Activated T-helper 2 cell treated with anti-CD3 and anti-CD28 coated beads, Interferon-gamma antibody, Interleukin-2, Interleukin-4, amounts not matched to agents 10 μg/mL and 5 μg/mL and 100 μg/mL, durations not matched to agents 14 hours and 24 hours and 36 hours (primary cell): ENCODE results near the gene LOXL1. TPM values are rescaled to one million over a fixed set of nuclear protein-coding genes. Genes with fewer than 3 reads are reported as not detected.
"Not testable (repeated sequence)": the region's sequence is repeated elsewhere in the genome, so short reads cannot be mapped to it uniquely, and the experiment has no call there.

Source experiments
- DNase-seq: peaks from one replicate; pipeline ENCODE4 v3.0.0; 2021; ENCODE audit warnings: low spot score
- H3K27ac Mint-ChIP-seq: one replicate; pipeline ENCODE4 v1.8.0; 2021; ENCODE audit warnings: mixed read lengths
- H3K27me3 Mint-ChIP-seq: one replicate; pipeline ENCODE4 v1.8.0; 2021; ENCODE audit warnings: low read depth, mixed read lengths
- H3K36me3 Mint-ChIP-seq: one replicate; pipeline ENCODE4 v1.8.0; 2021; ENCODE audit warnings: low read depth, mixed read lengths
- H3K4me1 Mint-ChIP-seq: one replicate; pipeline ENCODE4 v1.8.0; 2021; ENCODE audit warnings: low read depth, mixed read lengths
- H3K4me3 Mint-ChIP-seq: one replicate; pipeline ENCODE4 v1.8.0; 2021; ENCODE audit warnings: low read depth, mild to moderate bottlenecking, moderate library complexity, mixed read lengths
- H3K9me3 Mint-ChIP-seq: one replicate; pipeline ENCODE4 v1.8.0; 2021; ENCODE audit warnings: mixed read lengths
- intact Hi-C: fragments of 100-400 bp; cut with micrococcal nuclease; formaldehyde crosslinking; loops from one replicate; pipeline ENCODE4 v1.15.1; 2023
- total RNA-seq: library from RNA; stranded (reverse); gene quantifications from 2 replicates; pipeline ENCODE4 v1.2.3, GENCODE V29; 2022

The LOXL1 gene
- total RNA-seq, 1 donor from 2014 or later, result 0.84 TPM

DNA sequence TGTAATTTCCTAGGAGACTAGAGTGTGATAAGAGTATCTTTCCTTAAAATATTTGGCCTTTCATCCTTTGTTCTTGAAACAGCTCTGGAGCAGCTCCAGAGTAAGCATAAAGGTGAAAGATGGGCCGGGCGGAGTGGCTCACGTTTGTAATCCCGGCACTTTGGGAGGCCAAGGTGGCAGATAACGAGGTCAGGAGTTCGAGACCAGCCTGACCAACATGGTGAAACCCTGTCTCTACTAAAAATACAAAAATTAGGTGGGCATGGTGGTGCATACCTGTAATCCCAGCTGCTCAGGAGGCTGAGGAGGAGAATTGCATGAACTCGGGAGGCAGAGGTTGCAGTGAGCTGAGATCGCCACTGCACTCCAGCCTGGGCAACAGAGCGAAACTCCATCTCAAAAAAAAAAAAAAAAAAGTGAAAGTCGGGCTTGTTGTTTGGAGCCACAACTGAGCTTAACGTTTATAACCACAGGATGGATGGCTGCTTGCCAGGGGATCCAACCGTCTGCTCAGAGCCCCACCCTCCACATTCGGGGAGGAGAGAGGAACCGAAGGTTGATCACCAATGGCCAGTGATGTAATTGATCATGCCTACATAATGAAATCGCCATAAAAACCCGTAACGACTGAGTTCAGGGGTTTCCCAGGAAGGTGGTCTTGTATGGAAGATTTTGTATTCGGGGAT is 49.3 kb downstream of the LOXL1 start:
- not testable (repeated sequence) for H3K4me3 Mint-ChIP-seq, H3K36me3 Mint-ChIP-seq, H3K27ac Mint-ChIP-seq, H3K9me3 Mint-ChIP-seq, H3K27me3 Mint-ChIP-seq
- intact Hi-C loops, result loop anchor here (5.0 kb wide), 1 partner anchor 72 kb away; no protein-coding TSS in a partner anchor
- peak; percentile 55 for DNase-seq
- H3K4me1 Mint-ChIP-seq, result peaks cover 29% of the 10 kb centered on the region

DNA sequence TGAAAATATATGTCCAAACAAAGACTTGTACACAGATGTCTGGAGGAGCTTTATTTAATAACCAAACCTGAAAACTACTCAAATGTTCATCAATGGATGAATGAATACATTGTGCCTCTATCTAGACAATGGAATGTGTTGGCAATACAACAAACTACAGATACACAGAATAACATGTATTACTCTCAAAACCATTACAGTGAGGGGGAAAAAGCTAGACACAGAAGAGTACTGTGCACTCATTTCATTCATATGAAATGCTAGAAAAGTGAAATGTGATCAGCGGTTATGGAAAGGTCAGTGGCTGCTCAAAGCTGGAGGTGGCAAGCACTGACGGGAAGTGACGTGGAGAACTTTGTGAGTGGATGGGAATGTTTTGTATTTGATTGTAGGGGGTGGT is 52.6 kb downstream of the LOXL1 start:
- no peak for DNase-seq
- no peak overlapping the region for H3K4me3 Mint-ChIP-seq
- H3K27ac Mint-ChIP-seq, result no peak overlapping the region
- no peaks in the 10 kb centered on the region for H3K36me3 Mint-ChIP-seq
- intact Hi-C loops, result loop anchor here (5.0 kb wide), 1 partner anchor 68 kb away; no protein-coding TSS in a partner anchor
- H3K9me3 Mint-ChIP-seq, result no peaks in the 10 kb centered on the region
- peaks cover 6% of the 10 kb centered on the region for H3K27me3 Mint-ChIP-seq
- peaks cover 41% of the 10 kb centered on the region for H3K4me1 Mint-ChIP-seq

- H3K27ac Mint-ChIP-seq, result no peak overlapping the region
- peaks cover 6% of the 10 kb centered on the region for H3K27me3 Mint-ChIP-seq
- peaks cover 37% of the 10 kb centered on the region for H3K4me1 Mint-ChIP-seq
- no peaks in the 10 kb centered on the region for H3K36me3 Mint-ChIP-seq
- no peak overlapping the region for H3K4me3 Mint-ChIP-seq
- DNase-seq, result no peak
- H3K9me3 Mint-ChIP-seq, result no peaks in the 10 kb centered on the region
- intact Hi-C loops, result loop anchor here (5.0 kb wide), 1 partner anchor 68 kb away; no protein-coding TSS in a partner anchor
Measured at GRCh38 chr15:73979636-73980035, 53.4 kb downstream of the LOXL1 start.

- no peak for DNase-seq
- intact Hi-C loops, result no loop called here
- peaks cover 3% of the 10 kb centered on the region for H3K27me3 Mint-ChIP-seq
Measured at GRCh38 chr15:73981761-73982221, 55.5 kb downstream of the LOXL1 start.

GRCh38 chr15:73982222-73982962 is 56.1 kb downstream of the LOXL1 start:
- Mint-ChIP-seq H3K36me3 (no peaks in the 10 kb centered on the region), H3K9me3 (no peaks in the 10 kb centered on the region), H3K27ac (peak overlapping the region; percentile 71), H3K27me3 (peaks cover 3% of the 10 kb centered on the region), H3K4me1 (peaks cover 28% of the 10 kb centered on the region), H3K4me3 (peak overlapping the region; percentile 24)
- DNase-seq, result no peak
- intact Hi-C loops, result no loop called here

More at GRCh38 chr15:73981761-73982221, 55.5 kb downstream of the LOXL1 start:
- Mint-ChIP-seq H3K4me1 (peaks cover 28% of the 10 kb centered on the region), H3K27ac (peak overlapping the region; percentile 71), H3K4me3 (peak overlapping the region; percentile 24), H3K9me3 (no peaks in the 10 kb centered on the region), H3K36me3 (no peaks in the 10 kb centered on the region)

- peaks cover 28% of the 10 kb centered on the region for H3K4me1 Mint-ChIP-seq
- H3K9me3 Mint-ChIP-seq, result no peaks in the 10 kb centered on the region
- DNase-seq, result no peak
- intact Hi-C loops, result no loop called here
- H3K27ac Mint-ChIP-seq, result peak overlapping the region; percentile 50
- H3K4me3 Mint-ChIP-seq, result no peak overlapping the region
- no peaks in the 10 kb centered on the region for H3K36me3 Mint-ChIP-seq
- no peaks in the 10 kb centered on the region for H3K27me3 Mint-ChIP-seq
Measured at GRCh38 chr15:73983211-73983727, 57.0 kb downstream of the LOXL1 start.

- no peak overlapping the region for H3K4me3 Mint-ChIP-seq
- no peak overlapping the region for H3K27ac Mint-ChIP-seq
- intact Hi-C loops, result no loop called here
- no peaks in the 10 kb centered on the region for H3K9me3 Mint-ChIP-seq
- no peaks in the 10 kb centered on the region for H3K36me3 Mint-ChIP-seq
- H3K4me1 Mint-ChIP-seq, result peaks cover 28% of the 10 kb centered on the region
- DNase-seq, result no peak
- H3K27me3 Mint-ChIP-seq, result no peaks in the 10 kb centered on the region
Measured at GRCh38 chr15:73983773-73984172, 57.5 kb downstream of the LOXL1 start.

- Mint-ChIP-seq H3K9me3 (no peaks in the 10 kb centered on the region), H3K4me3 (no peak overlapping the region), H3K36me3 (no peaks in the 10 kb centered on the region), H3K4me1 (peaks cover 31% of the 10 kb centered on the region), H3K27me3 (no peaks in the 10 kb centered on the region), H3K27ac (no peak overlapping the region)
- DNase-seq, result no peak
- intact Hi-C loops, result no loop called here
Measured at GRCh38 chr15:73984208-73984979, 58.1 kb downstream of the LOXL1 start.

DNA sequence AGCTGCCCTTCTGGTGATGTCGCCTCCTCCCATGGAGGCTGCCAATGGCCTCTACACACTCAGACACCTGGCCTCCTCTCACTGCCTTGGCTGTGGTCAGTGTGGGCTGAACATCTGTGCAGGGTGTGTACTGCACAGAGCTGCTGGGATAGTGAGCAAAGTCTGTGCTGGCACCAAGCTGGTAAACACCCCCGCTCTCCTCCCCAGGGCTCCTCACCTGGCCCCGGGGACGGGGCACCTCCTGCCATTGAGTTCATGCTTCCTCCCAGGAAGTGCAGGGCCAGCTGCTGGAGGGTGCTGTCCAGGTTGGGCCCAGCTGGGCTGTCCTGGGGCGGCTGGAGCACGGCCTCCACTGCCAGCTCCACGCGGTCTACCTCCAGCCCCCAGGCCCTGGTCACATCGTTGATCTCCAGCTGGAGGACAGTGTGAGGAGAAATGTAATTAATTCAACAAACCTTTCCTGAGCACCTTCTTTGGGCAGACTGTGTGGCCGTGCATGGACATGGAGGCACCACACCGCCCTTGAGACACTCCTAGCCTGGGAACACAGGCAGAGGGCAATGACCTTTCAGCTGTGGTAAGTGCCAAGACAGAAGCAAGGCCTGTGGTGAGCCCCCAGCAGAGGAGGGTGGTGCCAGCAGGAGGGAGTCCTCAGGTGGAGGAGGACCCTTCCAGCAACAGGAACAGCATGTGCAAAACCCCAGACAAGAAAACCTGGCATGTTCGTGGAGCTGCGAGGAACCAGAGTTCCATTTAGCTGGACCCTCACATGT is 59.0 kb downstream of the LOXL1 start:
- no peaks in the 10 kb centered on the region for H3K9me3 Mint-ChIP-seq
- H3K4me3 Mint-ChIP-seq, result no peak overlapping the region
- no peaks in the 10 kb centered on the region for H3K36me3 Mint-ChIP-seq
- intact Hi-C loops, result no loop called here
- no peak overlapping the region for H3K27ac Mint-ChIP-seq
- no peaks in the 10 kb centered on the region for H3K27me3 Mint-ChIP-seq
- DNase-seq, result no peak
- H3K4me1 Mint-ChIP-seq, result peaks cover 29% of the 10 kb centered on the region

GRCh38 chr15:73986055-73986775 is 60.0 kb downstream of the LOXL1 start:
- H3K4me1 Mint-ChIP-seq, result peaks cover 27% of the 10 kb centered on the region
- H3K27me3 Mint-ChIP-seq, result no peaks in the 10 kb centered on the region
- no peak overlapping the region for H3K27ac Mint-ChIP-seq
- no peaks in the 10 kb centered on the region for H3K36me3 Mint-ChIP-seq
- H3K9me3 Mint-ChIP-seq, result no peaks in the 10 kb centered on the region
- H3K4me3 Mint-ChIP-seq, result no peak overlapping the region
- no peak for DNase-seq
- intact Hi-C loops, result no loop called here

GRCh38 chr15:73986776-73987056 is 60.5 kb downstream of the LOXL1 start:
- Mint-ChIP-seq H3K27me3 (no peaks in the 10 kb centered on the region), H3K4me1 (peaks cover 25% of the 10 kb centered on the region), H3K36me3 (no peaks in the 10 kb centered on the region), H3K27ac (no peak overlapping the region), H3K9me3 (no peaks in the 10 kb centered on the region), H3K4me3 (no peak overlapping the region)
- DNase-seq, result no peak
- intact Hi-C loops, result no loop called here

GRCh38 chr15:73987250-73987649 is 61.0 kb downstream of the LOXL1 start:
- DNase-seq, result no peak
- Mint-ChIP-seq H3K27ac (no peak overlapping the region), H3K9me3 (no peaks in the 10 kb centered on the region), H3K27me3 (no peaks in the 10 kb centered on the region), H3K4me1 (peaks cover 20% of the 10 kb centered on the region), H3K4me3 (no peak overlapping the region), H3K36me3 (no peaks in the 10 kb centered on the region)
- intact Hi-C loops, result no loop called here
